ENCODE results near the gene NXPE3. TPM values are rescaled to one million over a fixed set of nuclear protein-coding genes. Genes with fewer than 3 reads are reported as not detected.

Gene NXPE3
- total and polyA plus RNA-seq, 10 of the 15 experiments (the other 5 are each of a cell fraction or from before 2014, with no cell fraction given) = 2.0 to 8.7 (median 5.2) TPM

DNA sequence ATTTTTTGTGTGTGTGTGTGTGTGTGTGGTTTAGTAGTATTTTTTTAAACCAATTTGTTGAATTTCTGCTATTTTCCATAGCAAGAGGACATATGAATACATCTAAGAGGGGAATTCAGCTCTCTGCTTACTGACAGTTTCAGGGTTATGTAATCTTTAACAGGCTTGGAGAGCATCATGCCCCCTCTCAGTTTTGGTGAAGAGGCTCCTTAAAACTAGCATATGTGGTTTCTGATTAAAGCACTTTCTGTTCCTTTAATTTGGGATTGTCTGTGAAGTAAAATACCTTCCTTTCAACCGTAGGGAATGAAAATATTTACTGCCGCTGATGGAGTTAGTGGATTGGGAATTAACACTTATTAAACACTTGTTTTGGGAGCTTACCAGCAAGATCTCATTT is 50.9 kb downstream of the NXPE3 start:
- Histone ChIP-seq H3K9me3 (replicated peaks; ENCODE audit: control insufficient read depth, insufficient read depth, low read length) (no peaks in the 10 kb centered on the region), H3K4me2 (ENCODE audit: control insufficient read depth, insufficient read depth) (peak overlapping the region; percentile 74), H3K9ac (ENCODE audit: control insufficient read depth, insufficient read depth, low read length) (peak overlapping the region; percentile 89), H3K27ac (ENCODE audit: control insufficient read depth, insufficient read depth) (peak overlapping the region; percentile 92), H3K4me1 (ENCODE audit: control insufficient read depth, insufficient read depth, low read length) (peaks cover 24% of the 10 kb centered on the region), H3K36me3 (ENCODE audit: control insufficient read depth in 2 of 2, insufficient read depth in 2 of 2, low read length in 1 of 2) (peaks cover 1 to 11% of the 10 kb centered on the region in 2 experiments; a peak in 3 of 4 replicates), H2AFZ (ENCODE audit: control insufficient read depth, low read depth, low read length) (no peak overlapping the region; the same call in 1 of the 2 replicates), H4K20me1 (ENCODE audit: control insufficient read depth, insufficient read depth) (no peaks in the 10 kb centered on the region), H3K79me2 (ENCODE audit: control insufficient read depth, insufficient read depth, low read length) (peaks cover 65% of the 10 kb centered on the region), H3K4me3 (peak overlapping the region; percentile 78), H3K27me3 (replicated peaks in 1 of 2; ENCODE audit: control insufficient read depth in 2 of 2, insufficient read depth in 2 of 2, low read length in 1 of 2) (no peaks in the 10 kb centered on the region)
- FAIRE-seq (no peak), ATAC-seq (peak; percentile 46), DNase-seq (ENCODE audit: low read depth, low spot score) (no peak)
- 32% methylated on average over 2 of the region's 2 CpGs for WGBS (ENCODE audit: insufficient coverage, insufficient replicate concordance, low lambda C conversion rate, missing lambda C conversion rate)
- RAD21 ChIA-PET (ENCODE audit: unreplicated experiment) = interaction anchor here (0.7 to 6.4 kb wide), 31 partner anchors 9 to 885 kb away, joined by 3 to 44 read pairs (median 5); partner anchors contain the start of gene NFKBIZ
- intact Hi-C loops (cut with micrococcal nuclease; ENCODE audit: unreplicated experiment) = loop anchor here (5.0 kb wide), 2 partner anchors 157 to 227 kb away; no protein-coding TSS in a partner anchor
- SMC1A ChIA-PET (ENCODE audit: uncharacterized antibody, unreplicated experiment) = interaction anchor here (0.5 to 6.9 kb wide), 30 partner anchors 9 to 395 kb away, joined by 3 to 63 read pairs (median 6); partner anchors contain the start of gene NFKBIZ
- POLR2A ChIA-PET = interaction anchor here (0.7 to 6.4 kb wide), 15 partner anchors 9 to 109 kb away, joined by 3 to 66 read pairs (median 4); partner anchors contain the start of gene NFKBIZ
- no TSS peak for BruUV-seq (replicated peaks)
- CTCF ChIA-PET = interaction anchor here (0.6 to 4.9 kb wide), 14 partner anchors 9 to 395 kb away, joined by 3 to 40 read pairs (median 4); partner anchors contain the start of gene CEP97
- in situ Hi-C loops (cut with MboI) = no loop called here
- TF ChIP-seq NR2F1 (conservative IDR thresholded peaks at IDR 0.05) = no peak
- TF ChIP-seq EP300 (IDR thresholded peaks at IDR 0.05; ENCODE audit: borderline replicate concordance in 1 of 2, control insufficient read depth in 1 of 2, low read depth in 2 of 2, low read length in 2 of 2) = peak; percentile 20 to 51; a peak in 2 of 4 replicates
- TF ChIP-seq SIN3A (IDR thresholded peaks at IDR 0.05; ENCODE audit: low read depth, low read length) = 0 out of 2 replicates have a peak, but pooled peaks have one; percentile 17
- no peak for TF ChIP-seq SREBF1 (IDR thresholded peaks at IDR 0.05; ENCODE audit: low read length)
- no peak for TF ChIP-seq STAT1 (conservative IDR thresholded peaks at IDR 0.05)
- TF ChIP-seq SMC3 (IDR thresholded peaks at IDR 0.05; ENCODE audit: borderline replicate concordance, low read length) = peak; percentile 13; the same call in 1 of the 2 replicates
- TF ChIP-seq, protein P1, sequence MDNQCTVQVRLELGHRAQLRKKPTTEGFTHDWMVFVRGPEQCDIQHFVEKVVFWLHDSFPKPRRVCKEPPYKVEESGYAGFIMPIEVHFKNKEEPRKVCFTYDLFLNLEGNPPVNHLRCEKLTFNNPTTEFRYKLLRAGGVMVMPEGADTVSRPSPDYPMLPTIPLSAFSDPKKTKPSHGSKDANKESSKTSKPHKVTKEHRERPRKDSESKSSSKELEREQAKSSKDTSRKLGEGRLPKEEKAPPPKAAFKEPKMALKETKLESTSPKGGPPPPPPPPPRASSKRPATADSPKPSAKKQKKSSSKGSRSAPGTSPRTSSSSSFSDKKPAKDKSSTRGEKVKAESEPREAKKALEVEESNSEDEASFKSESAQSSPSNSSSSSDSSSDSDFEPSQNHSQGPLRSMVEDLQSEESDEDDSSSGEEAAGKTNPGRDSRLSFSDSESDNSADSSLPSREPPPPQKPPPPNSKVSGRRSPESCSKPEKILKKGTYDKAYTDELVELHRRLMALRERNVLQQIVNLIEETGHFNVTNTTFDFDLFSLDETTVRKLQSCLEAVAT (IDR thresholded peaks at IDR 0.05) = no peak
- peak; percentile 33; the same call in 1 of the 2 replicates for TF ChIP-seq CREM (IDR thresholded peaks at IDR 0.05; ENCODE audit: low read depth)
- no peak for TF ChIP-seq RELA (IDR thresholded peaks at IDR 0.05; ENCODE audit: borderline replicate concordance, partially characterized antibody)
- TF ChIP-seq TBL1XR1 (IDR thresholded peaks at IDR 0.05; ENCODE audit: low read depth, low read length) = no peak
- TF ChIP-seq, protein P2, sequence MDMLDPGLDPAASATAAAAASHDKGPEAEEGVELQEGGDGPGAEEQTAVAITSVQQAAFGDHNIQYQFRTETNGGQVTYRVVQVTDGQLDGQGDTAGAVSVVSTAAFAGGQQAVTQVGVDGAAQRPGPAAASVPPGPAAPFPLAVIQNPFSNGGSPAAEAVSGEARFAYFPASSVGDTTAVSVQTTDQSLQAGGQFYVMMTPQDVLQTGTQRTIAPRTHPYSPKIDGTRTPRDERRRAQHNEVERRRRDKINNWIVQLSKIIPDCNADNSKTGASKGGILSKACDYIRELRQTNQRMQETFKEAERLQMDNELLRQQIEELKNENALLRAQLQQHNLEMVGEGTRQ (IDR thresholded peaks at IDR 0.05; ENCODE audit: borderline replicate concordance, low read depth, low read length) = no peak
- TF ChIP-seq, protein P3, sequence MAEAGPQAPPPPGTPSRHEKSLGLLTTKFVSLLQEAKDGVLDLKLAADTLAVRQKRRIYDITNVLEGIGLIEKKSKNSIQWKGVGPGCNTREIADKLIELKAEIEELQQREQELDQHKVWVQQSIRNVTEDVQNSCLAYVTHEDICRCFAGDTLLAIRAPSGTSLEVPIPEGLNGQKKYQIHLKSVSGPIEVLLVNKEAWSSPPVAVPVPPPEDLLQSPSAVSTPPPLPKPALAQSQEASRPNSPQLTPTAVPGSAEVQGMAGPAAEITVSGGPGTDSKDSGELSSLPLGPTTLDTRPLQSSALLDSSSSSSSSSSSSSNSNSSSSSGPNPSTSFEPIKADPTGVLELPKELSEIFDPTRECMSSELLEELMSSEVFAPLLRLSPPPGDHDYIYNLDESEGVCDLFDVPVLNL (IDR thresholded peaks at IDR 0.05; ENCODE audit: low read depth, low read length) = no peak
- TF ChIP-seq, protein P4, sequence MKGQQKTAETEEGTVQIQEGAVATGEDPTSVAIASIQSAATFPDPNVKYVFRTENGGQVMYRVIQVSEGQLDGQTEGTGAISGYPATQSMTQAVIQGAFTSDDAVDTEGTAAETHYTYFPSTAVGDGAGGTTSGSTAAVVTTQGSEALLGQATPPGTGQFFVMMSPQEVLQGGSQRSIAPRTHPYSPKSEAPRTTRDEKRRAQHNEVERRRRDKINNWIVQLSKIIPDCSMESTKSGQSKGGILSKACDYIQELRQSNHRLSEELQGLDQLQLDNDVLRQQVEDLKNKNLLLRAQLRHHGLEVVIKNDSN (IDR thresholded peaks at IDR 0.05; ENCODE audit: borderline replicate concordance, extremely low read length, insufficient read depth, low read depth, low read length) = no peak
- TF ChIP-seq IKZF1 (conservative IDR thresholded peaks at IDR 0.05) = peak; percentile 51; the same call in 1 of the 2 replicates
- no peak for TF ChIP-seq MEF2A (IDR thresholded peaks at IDR 0.05; ENCODE audit: insufficient read depth, low read depth, low read length)
- TF ChIP-seq POLR2A (IDR thresholded peaks at IDR 0.05; ENCODE audit: low read depth, low read length) = no peak
- TF ChIP-seq RB1 (IDR thresholded peaks at IDR 0.05; ENCODE audit: borderline replicate concordance) = no peak
- TF ChIP-seq, protein P5, sequence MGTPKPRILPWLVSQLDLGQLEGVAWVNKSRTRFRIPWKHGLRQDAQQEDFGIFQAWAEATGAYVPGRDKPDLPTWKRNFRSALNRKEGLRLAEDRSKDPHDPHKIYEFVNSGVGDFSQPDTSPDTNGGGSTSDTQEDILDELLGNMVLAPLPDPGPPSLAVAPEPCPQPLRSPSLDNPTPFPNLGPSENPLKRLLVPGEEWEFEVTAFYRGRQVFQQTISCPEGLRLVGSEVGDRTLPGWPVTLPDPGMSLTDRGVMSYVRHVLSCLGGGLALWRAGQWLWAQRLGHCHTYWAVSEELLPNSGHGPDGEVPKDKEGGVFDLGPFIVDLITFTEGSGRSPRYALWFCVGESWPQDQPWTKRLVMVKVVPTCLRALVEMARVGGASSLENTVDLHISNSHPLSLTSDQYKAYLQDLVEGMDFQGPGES (IDR thresholded peaks at IDR 0.05) = no peak
- TF ChIP-seq HDAC2 (IDR thresholded peaks at IDR 0.05) = no peak
- TF ChIP-seq NFYA (IDR thresholded peaks at IDR 0.05; ENCODE audit: borderline replicate concordance, low read depth, low read length) = no peak
